ENCODE measurements around the gene FYN.
"Not testable (repeated sequence)": the region's sequence is repeated elsewhere in the genome, so short reads cannot be mapped to it uniquely, and the experiment has no call there.

DNA sequence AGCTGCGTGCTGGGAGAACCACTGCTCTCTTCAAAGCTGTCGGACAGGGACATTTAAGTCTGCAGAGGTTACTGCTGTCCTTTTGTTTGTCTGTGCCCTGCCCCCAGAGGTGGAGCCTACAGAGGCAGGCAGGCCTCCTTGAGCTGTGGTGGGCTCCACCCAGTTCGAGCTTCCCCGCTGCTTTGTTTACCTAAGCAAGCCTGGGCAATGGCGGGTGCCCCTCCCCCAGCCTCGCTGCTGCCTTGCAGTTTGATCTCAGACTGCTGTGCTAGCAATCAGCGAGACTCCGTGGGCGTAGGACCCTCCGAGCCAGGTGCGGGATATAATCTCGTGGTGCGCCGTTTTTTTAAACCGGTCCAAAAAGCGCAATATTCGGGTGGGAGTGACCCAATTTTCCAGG is 35.1 kb upstream of the FYN start:
- TF ChIP-seq, protein P1, sequence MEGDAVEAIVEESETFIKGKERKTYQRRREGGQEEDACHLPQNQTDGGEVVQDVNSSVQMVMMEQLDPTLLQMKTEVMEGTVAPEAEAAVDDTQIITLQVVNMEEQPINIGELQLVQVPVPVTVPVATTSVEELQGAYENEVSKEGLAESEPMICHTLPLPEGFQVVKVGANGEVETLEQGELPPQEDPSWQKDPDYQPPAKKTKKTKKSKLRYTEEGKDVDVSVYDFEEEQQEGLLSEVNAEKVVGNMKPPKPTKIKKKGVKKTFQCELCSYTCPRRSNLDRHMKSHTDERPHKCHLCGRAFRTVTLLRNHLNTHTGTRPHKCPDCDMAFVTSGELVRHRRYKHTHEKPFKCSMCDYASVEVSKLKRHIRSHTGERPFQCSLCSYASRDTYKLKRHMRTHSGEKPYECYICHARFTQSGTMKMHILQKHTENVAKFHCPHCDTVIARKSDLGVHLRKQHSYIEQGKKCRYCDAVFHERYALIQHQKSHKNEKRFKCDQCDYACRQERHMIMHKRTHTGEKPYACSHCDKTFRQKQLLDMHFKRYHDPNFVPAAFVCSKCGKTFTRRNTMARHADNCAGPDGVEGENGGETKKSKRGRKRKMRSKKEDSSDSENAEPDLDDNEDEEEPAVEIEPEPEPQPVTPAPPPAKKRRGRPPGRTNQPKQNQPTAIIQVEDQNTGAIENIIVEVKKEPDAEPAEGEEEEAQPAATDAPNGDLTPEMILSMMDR (IDR thresholded peaks at IDR 0.05; ENCODE audit: low read depth, low read length, poor library complexity, severe bottlenecking) = not testable (repeated sequence)
- TF ChIP-seq EZH2phosphoT487 (IDR thresholded peaks at IDR 0.05; ENCODE audit: borderline replicate concordance, low read length) = not testable (repeated sequence)

Measured in DOHH2 (cell line).